T-helper 1 cell treated with Interleukin-12 subunit alpha and Interleukin-12 subunit beta and Interleukin-4 antibody, amounts not matched to agents 30 μg/mL and 1 μg/mL, for 36 hours (primary cell): ENCODE measurements around the gene ERBB4.

Experiments used
- H3K27ac Mint-ChIP-seq: one replicate; pipeline ENCODE4 v1.8.0; 2021; ENCODE audit warnings: mild to moderate bottlenecking, mixed read lengths
- H3K27me3 Mint-ChIP-seq: one replicate; pipeline ENCODE4 v1.8.0; 2021; ENCODE audit warnings: low read depth, mixed read lengths
- H3K36me3 Mint-ChIP-seq: one replicate; pipeline ENCODE4 v1.8.0; 2021; ENCODE audit warnings: low read depth, mixed read lengths
- H3K4me1 Mint-ChIP-seq: one replicate; pipeline ENCODE4 v1.8.0; 2021; ENCODE audit warnings: low read depth, mixed read lengths
- H3K4me3 Mint-ChIP-seq: one replicate; pipeline ENCODE4 v1.8.0; 2021; ENCODE audit warnings: mild to moderate bottlenecking, moderate library complexity, mixed read lengths
- H3K9me3 Mint-ChIP-seq: one replicate; pipeline ENCODE4 v1.8.0; 2021; ENCODE audit warnings: mixed read lengths

ERBB4 gene

GRCh38 chr2:211413746-211414145 is 1124.9 kb downstream of the ERBB4 start:
- Mint-ChIP-seq H3K27me3 (no peaks in the 10 kb centered on the region), H3K9me3 (no peaks in the 10 kb centered on the region), H3K4me1 (no peaks in the 10 kb centered on the region), H3K27ac (no peak overlapping the region), H3K4me3 (no peak overlapping the region), H3K36me3 (no peaks in the 10 kb centered on the region)

- H3K36me3 Mint-ChIP-seq: no peaks in the 10 kb centered on the region
- no peaks in the 10 kb centered on the region for H3K4me1 Mint-ChIP-seq
- H3K27me3 Mint-ChIP-seq: no peaks in the 10 kb centered on the region
- no peak overlapping the region for H3K27ac Mint-ChIP-seq
- no peaks in the 10 kb centered on the region for H3K9me3 Mint-ChIP-seq
- H3K4me3 Mint-ChIP-seq: no peak overlapping the region
Observed at GRCh38 chr2:211408483-211408891, 1130.1 kb downstream of the ERBB4 start.

- Mint-ChIP-seq H3K27ac (no peak overlapping the region), H3K36me3 (no peaks in the 10 kb centered on the region), H3K9me3 (no peaks in the 10 kb centered on the region), H3K27me3 (no peaks in the 10 kb centered on the region), H3K4me1 (no peaks in the 10 kb centered on the region), H3K4me3 (no peak overlapping the region)
Observed at GRCh38 chr2:211407076-211407475, 1131.5 kb downstream of the ERBB4 start.

- H3K4me3 Mint-ChIP-seq: no peak overlapping the region
- no peaks in the 10 kb centered on the region for H3K36me3 Mint-ChIP-seq
- H3K9me3 Mint-ChIP-seq: no peaks in the 10 kb centered on the region
- H3K27ac Mint-ChIP-seq: no peak overlapping the region
- no peaks in the 10 kb centered on the region for H3K27me3 Mint-ChIP-seq
- no peaks in the 10 kb centered on the region for H3K4me1 Mint-ChIP-seq
Observed at GRCh38 chr2:211405036-211405435, 1133.6 kb downstream of the ERBB4 start.

- Mint-ChIP-seq H3K27me3 (no peaks in the 10 kb centered on the region), H3K4me3 (no peak overlapping the region), H3K4me1 (no peaks in the 10 kb centered on the region), H3K27ac (no peak overlapping the region), H3K36me3 (no peaks in the 10 kb centered on the region), H3K9me3 (no peaks in the 10 kb centered on the region)
Observed at GRCh38 chr2:211404098-211404497, 1134.5 kb downstream of the ERBB4 start.

- Mint-ChIP-seq H3K27me3 (no peaks in the 10 kb centered on the region), H3K4me1 (no peaks in the 10 kb centered on the region), H3K4me3 (no peak overlapping the region), H3K9me3 (no peaks in the 10 kb centered on the region), H3K27ac (no peak overlapping the region), H3K36me3 (no peaks in the 10 kb centered on the region)
Observed at GRCh38 chr2:211401328-211401727, 1137.3 kb downstream of the ERBB4 start.

GRCh38 chr2:211397764-211398163 is 1140.8 kb downstream of the ERBB4 start:
- no peak overlapping the region for H3K27ac Mint-ChIP-seq
- H3K27me3 Mint-ChIP-seq: no peaks in the 10 kb centered on the region
- H3K4me1 Mint-ChIP-seq: no peaks in the 10 kb centered on the region
- no peaks in the 10 kb centered on the region for H3K36me3 Mint-ChIP-seq
- no peak overlapping the region for H3K4me3 Mint-ChIP-seq
- no peaks in the 10 kb centered on the region for H3K9me3 Mint-ChIP-seq

- H3K4me1 Mint-ChIP-seq: no peaks in the 10 kb centered on the region
- no peak overlapping the region for H3K27ac Mint-ChIP-seq
- no peaks in the 10 kb centered on the region for H3K27me3 Mint-ChIP-seq
- no peak overlapping the region for H3K4me3 Mint-ChIP-seq
- no peaks in the 10 kb centered on the region for H3K9me3 Mint-ChIP-seq
- no peaks in the 10 kb centered on the region for H3K36me3 Mint-ChIP-seq
Observed at GRCh38 chr2:211396815-211397214, 1141.8 kb downstream of the ERBB4 start.

- Mint-ChIP-seq H3K36me3 (no peaks in the 10 kb centered on the region), H3K27ac (no peak overlapping the region), H3K27me3 (no peaks in the 10 kb centered on the region), H3K4me3 (no peak overlapping the region), H3K9me3 (no peaks in the 10 kb centered on the region), H3K4me1 (no peaks in the 10 kb centered on the region)
Observed at GRCh38 chr2:211391189-211391567, 1147.4 kb downstream of the ERBB4 start.

GRCh38 chr2:211390536-211391188 is 1147.9 kb downstream of the ERBB4 start:
- no peaks in the 10 kb centered on the region for H3K27me3 Mint-ChIP-seq
- no peak overlapping the region for H3K27ac Mint-ChIP-seq
- no peaks in the 10 kb centered on the region for H3K4me1 Mint-ChIP-seq
- no peak overlapping the region for H3K4me3 Mint-ChIP-seq
- H3K36me3 Mint-ChIP-seq: no peaks in the 10 kb centered on the region
- H3K9me3 Mint-ChIP-seq: no peaks in the 10 kb centered on the region

- H3K27me3 Mint-ChIP-seq: no peaks in the 10 kb centered on the region
- H3K4me3 Mint-ChIP-seq: no peak overlapping the region
- no peaks in the 10 kb centered on the region for H3K4me1 Mint-ChIP-seq
- H3K27ac Mint-ChIP-seq: no peak overlapping the region
- no peaks in the 10 kb centered on the region for H3K36me3 Mint-ChIP-seq
- no peaks in the 10 kb centered on the region for H3K9me3 Mint-ChIP-seq
Observed at GRCh38 chr2:211387734-211388133, 1150.9 kb downstream of the ERBB4 start.

GRCh38 chr2:211380041-211380440 is 1158.6 kb downstream of the ERBB4 start:
- Mint-ChIP-seq H3K4me1 (no peaks in the 10 kb centered on the region), H3K36me3 (no peaks in the 10 kb centered on the region), H3K4me3 (no peak overlapping the region), H3K27ac (no peak overlapping the region), H3K27me3 (no peaks in the 10 kb centered on the region), H3K9me3 (no peaks in the 10 kb centered on the region)

- Mint-ChIP-seq H3K4me3 (no peak overlapping the region), H3K27me3 (no peaks in the 10 kb centered on the region), H3K4me1 (no peaks in the 10 kb centered on the region), H3K27ac (no peak overlapping the region), H3K9me3 (no peaks in the 10 kb centered on the region), H3K36me3 (no peaks in the 10 kb centered on the region)
Observed at GRCh38 chr2:211376410-211376809, 1162.2 kb downstream of the ERBB4 start.

GRCh38 chr2:211373203-211373602 is 1165.4 kb downstream of the ERBB4 start:
- no peaks in the 10 kb centered on the region for H3K9me3 Mint-ChIP-seq
- no peaks in the 10 kb centered on the region for H3K4me1 Mint-ChIP-seq
- no peaks in the 10 kb centered on the region for H3K27me3 Mint-ChIP-seq

GRCh38 chr2:211371465-211371864 is 1167.1 kb downstream of the ERBB4 start:
- no peak overlapping the region for H3K4me3 Mint-ChIP-seq
- H3K27me3 Mint-ChIP-seq: no peaks in the 10 kb centered on the region
- no peaks in the 10 kb centered on the region for H3K36me3 Mint-ChIP-seq
- H3K9me3 Mint-ChIP-seq: no peaks in the 10 kb centered on the region
- no peak overlapping the region for H3K27ac Mint-ChIP-seq
- H3K4me1 Mint-ChIP-seq: no peaks in the 10 kb centered on the region

More at GRCh38 chr2:211373203-211373602, 1165.4 kb downstream of the ERBB4 start:
- Mint-ChIP-seq H3K36me3 (no peaks in the 10 kb centered on the region), H3K4me3 (no peak overlapping the region), H3K27ac (no peak overlapping the region)

GRCh38 chr2:211368467-211368866 is 1170.1 kb downstream of the ERBB4 start:
- H3K4me3 Mint-ChIP-seq: no peak overlapping the region
- no peaks in the 10 kb centered on the region for H3K9me3 Mint-ChIP-seq
- H3K27ac Mint-ChIP-seq: no peak overlapping the region
- no peaks in the 10 kb centered on the region for H3K27me3 Mint-ChIP-seq
- no peaks in the 10 kb centered on the region for H3K36me3 Mint-ChIP-seq
- no peaks in the 10 kb centered on the region for H3K4me1 Mint-ChIP-seq
